ENCODE measurements around the gene SCGN. TPM values are rescaled to one million over a fixed set of nuclear protein-coding genes. Genes with fewer than 3 reads are reported as not detected.
A peak's percentile ranks its signal among the peaks of the same experiment; 100 is the strongest.

SCGN gene
- total and polyA plus RNA-seq, 9 of the 15 experiments (the other 6 are each of a cell fraction or from before 2014, with no cell fraction given): not detected

DNA sequence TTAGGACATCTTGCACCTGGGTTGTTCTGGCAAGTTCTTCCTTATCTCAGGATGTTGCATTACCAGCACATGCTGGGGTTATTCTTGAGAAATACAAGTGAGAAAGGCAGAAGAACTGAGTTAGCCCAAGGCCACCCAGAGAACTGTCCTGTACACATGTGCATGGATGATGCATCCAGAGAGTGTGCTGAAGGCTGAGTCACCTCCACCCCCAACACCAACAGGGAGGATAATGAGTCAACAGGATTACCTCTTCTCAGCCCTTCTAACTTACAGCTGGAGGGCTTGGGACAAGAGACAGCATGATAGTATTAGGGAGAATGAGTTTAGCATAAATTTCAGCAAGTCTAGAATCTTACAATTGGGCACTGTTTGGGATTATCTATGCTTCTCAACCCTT, 8.5 kb downstream of the SCGN start:
- no peaks in the 10 kb centered on the region for H3K36me3 ChIP-seq (ENCODE audit: control insufficient read depth, insufficient read depth, low read length)
- H3K27ac ChIP-seq (ENCODE audit: extremely low read depth, low read depth, low read length): no peak overlapping the region
- ATAC-seq (peak; percentile 72), DNase-seq (ENCODE audit: extremely low read depth in 1 of 4, low spot score in 3 of 4) (peak in 2 of 4 experiments; percentile 25 to 45), FAIRE-seq (peak; percentile 74)
- no peaks in the 10 kb centered on the region for H3K4me1 ChIP-seq (replicated peaks in 1 of 2; ENCODE audit: control insufficient read depth in 2 of 2, insufficient read depth in 2 of 2, low read length in 2 of 2)
- BruUV-seq (replicated peaks): no TSS peak
- no peaks in the 10 kb centered on the region for H4K20me1 ChIP-seq (replicated peaks; ENCODE audit: control insufficient read depth, insufficient read depth, low read length)
- H3K79me2 ChIP-seq (ENCODE audit: control insufficient read depth, insufficient read depth, low read length): no peaks in the 10 kb centered on the region
- POLR2A ChIA-PET: interaction anchor here (1.0 kb wide), 1 partner anchor 9 kb away, joined by 4 read pairs; no protein-coding TSS in a partner anchor
- H2AFZ ChIP-seq (ENCODE audit: low read depth, low read length): no peak overlapping the region
- H3K9me3 ChIP-seq (replicated peaks; ENCODE audit: control insufficient read depth, insufficient read depth, low read depth, low read length): no peaks in the 10 kb centered on the region
- H3K4me3 ChIP-seq: no peak overlapping the region
- CTCF ChIA-PET (ENCODE audit: low intra/inter-chr PET ratio): no interaction called here
- no peak overlapping the region for H3K9ac ChIP-seq (ENCODE audit: insufficient read depth in 1 of 2, low read depth in 2 of 2, low read length in 2 of 2)
- no peak overlapping the region for H3K4me2 ChIP-seq (ENCODE audit: insufficient read depth, low read length)
- H3K9me1 ChIP-seq (ENCODE audit: control insufficient read depth, insufficient read depth, low read length): no peaks in the 10 kb centered on the region
- in situ Hi-C loops (cut with MboI) (no loop called here), intact Hi-C loops (cut with micrococcal nuclease) (no loop called here)
- H3K27me3 ChIP-seq (ENCODE audit: control insufficient read depth in 2 of 2, insufficient read depth in 2 of 2, low read length in 2 of 2): peaks cover 0 to 5% of the 10 kb centered on the region in 2 experiments; a peak in 2 of 5 replicates
- no peak for TF ChIP-seq CHD1 (IDR thresholded peaks at IDR 0.05; ENCODE audit: low read length)
- TF ChIP-seq, protein P1, sequence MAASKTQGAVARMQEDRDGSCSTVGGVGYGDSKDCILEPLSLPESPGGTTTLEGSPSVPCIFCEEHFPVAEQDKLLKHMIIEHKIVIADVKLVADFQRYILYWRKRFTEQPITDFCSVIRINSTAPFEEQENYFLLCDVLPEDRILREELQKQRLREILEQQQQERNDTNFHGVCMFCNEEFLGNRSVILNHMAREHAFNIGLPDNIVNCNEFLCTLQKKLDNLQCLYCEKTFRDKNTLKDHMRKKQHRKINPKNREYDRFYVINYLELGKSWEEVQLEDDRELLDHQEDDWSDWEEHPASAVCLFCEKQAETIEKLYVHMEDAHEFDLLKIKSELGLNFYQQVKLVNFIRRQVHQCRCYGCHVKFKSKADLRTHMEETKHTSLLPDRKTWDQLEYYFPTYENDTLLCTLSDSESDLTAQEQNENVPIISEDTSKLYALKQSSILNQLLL (CRISPR knock-in tag; IDR thresholded peaks at IDR 0.05; ENCODE audit: borderline replicate concordance): no peak
- TF ChIP-seq RAD21 (CRISPR knock-in tag; conservative IDR thresholded peaks at IDR 0.05 in 1 of 2, IDR thresholded peaks at IDR 0.05 in 1 of 2): no peak
- TF ChIP-seq FOXA3 (CRISPR knock-in tag; conservative IDR thresholded peaks at IDR 0.05 in 1 of 2, IDR thresholded peaks at IDR 0.05 in 1 of 2): no peak
- TF ChIP-seq HDGF (IDR thresholded peaks at IDR 0.05): no peak
- no peak for TF ChIP-seq HMGN3 (IDR thresholded peaks at IDR 0.05; ENCODE audit: borderline replicate concordance, extremely low read depth, insufficient read length, low read depth, low read length)
- no peak for TF ChIP-seq RB1 (IDR thresholded peaks at IDR 0.05; ENCODE audit: low read depth)
- no peak for TF ChIP-seq ID3 (CRISPR knock-in tag; IDR thresholded peaks at IDR 0.05)
- no peak for TF ChIP-seq ID3 (tag; IDR thresholded peaks at IDR 0.05)
- TF ChIP-seq, protein P2, sequence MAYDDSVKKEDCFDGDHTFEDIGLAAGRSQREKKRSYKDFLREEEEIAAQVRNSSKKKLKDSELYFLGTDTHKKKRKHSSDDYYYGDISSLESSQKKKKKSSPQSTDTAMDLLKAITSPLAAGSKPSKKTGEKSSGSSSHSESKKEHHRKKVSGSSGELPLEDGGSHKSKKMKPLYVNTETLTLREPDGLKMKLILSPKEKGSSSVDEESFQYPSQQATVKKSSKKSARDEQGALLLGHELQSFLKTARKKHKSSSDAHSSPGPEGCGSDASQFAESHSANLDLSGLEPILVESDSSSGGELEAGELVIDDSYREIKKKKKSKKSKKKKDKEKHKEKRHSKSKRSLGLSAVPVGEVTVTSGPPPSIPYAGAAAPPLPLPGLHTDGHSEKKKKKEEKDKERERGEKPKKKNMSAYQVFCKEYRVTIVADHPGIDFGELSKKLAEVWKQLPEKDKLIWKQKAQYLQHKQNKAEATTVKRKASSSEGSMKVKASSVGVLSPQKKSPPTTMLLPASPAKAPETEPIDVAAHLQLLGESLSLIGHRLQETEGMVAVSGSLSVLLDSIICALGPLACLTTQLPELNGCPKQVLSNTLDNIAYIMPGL (CRISPR knock-in tag; IDR thresholded peaks at IDR 0.05): no peak
- no peak for TF ChIP-seq SIX5 (IDR thresholded peaks at IDR 0.05; ENCODE audit: borderline replicate concordance in 1 of 2, insufficient read depth in 1 of 2, low read depth in 1 of 2, low read length in 2 of 2)
- no peak for TF ChIP-seq FOXK2 (conservative IDR thresholded peaks at IDR 0.05 in 1 of 2, IDR thresholded peaks at IDR 0.05 in 1 of 2; ENCODE audit: low read depth in 2 of 2)
- peak in 1 of 2 experiments; percentile 21; a peak in 1 of 4 replicates for TF ChIP-seq NRF1 (conservative IDR thresholded peaks at IDR 0.05 in 1 of 2, IDR thresholded peaks at IDR 0.05 in 1 of 2)
- no peak for TF ChIP-seq RBM14 (IDR thresholded peaks at IDR 0.05; ENCODE audit: borderline replicate concordance, insufficient read depth, low read depth, low read length)
- no peak for TF ChIP-seq ZNF77 (CRISPR knock-in tag; IDR thresholded peaks at IDR 0.05)
- TF ChIP-seq ZFP1 (CRISPR knock-in tag; IDR thresholded peaks at IDR 0.05): no peak
- TF ChIP-seq DPF2 (IDR thresholded peaks at IDR 0.05): peak; percentile 36; the same call in 1 of the 2 replicates
- no peak for TF ChIP-seq SNIP1 (IDR thresholded peaks at IDR 0.05; ENCODE audit: low read depth)
- TF ChIP-seq ARID1B (IDR thresholded peaks at IDR 0.05): peak; percentile 43; the same call in 1 of the 2 replicates
- TF ChIP-seq MAZ (CRISPR knock-in tag; conservative IDR thresholded peaks at IDR 0.05 in 1 of 2, IDR thresholded peaks at IDR 0.05 in 1 of 2): no peak
- TF ChIP-seq ELF1 (tag; IDR thresholded peaks at IDR 0.05): no peak

All from K562 (cell line).